ENCODE measurements around the gene SGMS1.
"Not testable (repeated sequence)": the region's sequence is repeated elsewhere in the genome, so short reads cannot be mapped to it uniquely, and the experiment has no call there.

The SGMS1 gene

GRCh38 chr10:50375745-50376144 lies 248.0 kb downstream of the SGMS1 start:
- H3K27ac Mint-ChIP-seq = no peak overlapping the region
- H3K27me3 Mint-ChIP-seq = no peaks in the 10 kb centered on the region
- peaks cover 9% of the 10 kb centered on the region for H3K9me3 Mint-ChIP-seq
- intact Hi-C loops (cut with micrococcal nuclease) = no loop called here
- H3K4me3 Mint-ChIP-seq = no peak overlapping the region
- peaks cover 37% of the 10 kb centered on the region for H3K4me1 Mint-ChIP-seq (ENCODE audit: low read depth)
- peaks cover 18% of the 10 kb centered on the region for H3K36me3 Mint-ChIP-seq (ENCODE audit: low read depth)

- Mint-ChIP-seq H3K27me3 (no peaks in the 10 kb centered on the region), H3K9me3 (peaks cover 9% of the 10 kb centered on the region), H3K4me1 (ENCODE audit: low read depth) (peaks cover 30% of the 10 kb centered on the region), H3K36me3 (ENCODE audit: low read depth) (peaks cover 18% of the 10 kb centered on the region), H3K4me3 (no peak overlapping the region), H3K27ac (no peak overlapping the region)
- intact Hi-C loops (cut with micrococcal nuclease) = no loop called here
These were observed 248.7 kb downstream of the SGMS1 start for GRCh38 chr10:50375051-50375452.

GRCh38 chr10:50373821-50374501 lies 249.8 kb downstream of the SGMS1 start:
- H3K9me3 Mint-ChIP-seq = peaks cover 9% of the 10 kb centered on the region
- H3K27ac Mint-ChIP-seq = no peak overlapping the region
- intact Hi-C loops (cut with micrococcal nuclease) = no loop called here
- H3K36me3 Mint-ChIP-seq (ENCODE audit: low read depth) = peaks cover 18% of the 10 kb centered on the region
- no peaks in the 10 kb centered on the region for H3K27me3 Mint-ChIP-seq
- peaks cover 23% of the 10 kb centered on the region for H3K4me1 Mint-ChIP-seq (ENCODE audit: low read depth)
- H3K4me3 Mint-ChIP-seq = no peak overlapping the region

GRCh38 chr10:50369931-50370330 lies 253.8 kb downstream of the SGMS1 start:
- intact Hi-C loops (cut with micrococcal nuclease) = no loop called here

GRCh38 chr10:50367732-50368131 lies 256.0 kb downstream of the SGMS1 start:
- H3K27ac Mint-ChIP-seq = no peak overlapping the region
- H3K27me3 Mint-ChIP-seq = no peaks in the 10 kb centered on the region
- peaks cover 26% of the 10 kb centered on the region for H3K4me1 Mint-ChIP-seq (ENCODE audit: low read depth)
- no peaks in the 10 kb centered on the region for H3K9me3 Mint-ChIP-seq
- H3K4me3 Mint-ChIP-seq = no peak overlapping the region
- H3K36me3 Mint-ChIP-seq (ENCODE audit: low read depth) = peaks cover 15% of the 10 kb centered on the region
- intact Hi-C loops (cut with micrococcal nuclease) = no loop called here

More at GRCh38 chr10:50369931-50370330, 253.8 kb downstream of the SGMS1 start:
- Mint-ChIP-seq H3K4me3 (no peak overlapping the region), H3K9me3 (no peaks in the 10 kb centered on the region), H3K4me1 (ENCODE audit: low read depth) (peaks cover 8% of the 10 kb centered on the region), H3K27me3 (no peaks in the 10 kb centered on the region), H3K27ac (no peak overlapping the region), H3K36me3 (ENCODE audit: low read depth) (peaks cover 15% of the 10 kb centered on the region)

GRCh38 chr10:50366421-50366820 lies 257.3 kb downstream of the SGMS1 start:
- H3K4me1 Mint-ChIP-seq (ENCODE audit: low read depth) = peaks cover 35% of the 10 kb centered on the region
- H3K27ac Mint-ChIP-seq; H3K27me3 Mint-ChIP-seq; H3K9me3 Mint-ChIP-seq; H3K4me3 Mint-ChIP-seq; intact Hi-C loops (cut with micrococcal nuclease): not testable (repeated sequence)
- peaks cover 15% of the 10 kb centered on the region for H3K36me3 Mint-ChIP-seq (ENCODE audit: low read depth)

- H3K36me3 Mint-ChIP-seq (ENCODE audit: low read depth) = peaks cover 15% of the 10 kb centered on the region
- H3K27ac Mint-ChIP-seq; H3K9me3 Mint-ChIP-seq; H3K27me3 Mint-ChIP-seq; H3K4me3 Mint-ChIP-seq; intact Hi-C loops (cut with micrococcal nuclease): not testable (repeated sequence)
- H3K4me1 Mint-ChIP-seq (ENCODE audit: low read depth) = peaks cover 41% of the 10 kb centered on the region
These were observed 259.0 kb downstream of the SGMS1 start for GRCh38 chr10:50364730-50365129.

- intact Hi-C loops (cut with micrococcal nuclease) = no loop called here
- H3K36me3 Mint-ChIP-seq (ENCODE audit: low read depth) = peaks cover 15% of the 10 kb centered on the region
- H3K4me1 Mint-ChIP-seq (ENCODE audit: low read depth) = peaks cover 46% of the 10 kb centered on the region
- no peaks in the 10 kb centered on the region for H3K27me3 Mint-ChIP-seq
- H3K27ac Mint-ChIP-seq = peak overlapping the region; percentile 33
- H3K9me3 Mint-ChIP-seq = no peaks in the 10 kb centered on the region
- no peak overlapping the region for H3K4me3 Mint-ChIP-seq
These were observed 261.1 kb downstream of the SGMS1 start for GRCh38 chr10:50362547-50363125.

- Mint-ChIP-seq H3K36me3 (ENCODE audit: low read depth) (peaks cover 15% of the 10 kb centered on the region), H3K9me3 (no peaks in the 10 kb centered on the region), H3K27ac (no peak overlapping the region), H3K4me1 (ENCODE audit: low read depth) (peaks cover 46% of the 10 kb centered on the region), H3K4me3 (no peak overlapping the region), H3K27me3 (no peaks in the 10 kb centered on the region)
- intact Hi-C loops (cut with micrococcal nuclease) = no loop called here
These were observed 261.8 kb downstream of the SGMS1 start for GRCh38 chr10:50361946-50362345.

GRCh38 chr10:50360077-50360850 lies 263.5 kb downstream of the SGMS1 start:
- H3K4me1 Mint-ChIP-seq (ENCODE audit: low read depth) = peaks cover 46% of the 10 kb centered on the region
- intact Hi-C loops (cut with micrococcal nuclease) = no loop called here
- H3K9me3 Mint-ChIP-seq = peaks cover 10% of the 10 kb centered on the region
- H3K27me3 Mint-ChIP-seq = no peaks in the 10 kb centered on the region
- no peak overlapping the region for H3K27ac Mint-ChIP-seq
- H3K4me3 Mint-ChIP-seq = no peak overlapping the region
- H3K36me3 Mint-ChIP-seq (ENCODE audit: low read depth) = peaks cover 10% of the 10 kb centered on the region

GRCh38 chr10:50358925-50359687 lies 264.6 kb downstream of the SGMS1 start:
- Mint-ChIP-seq H3K27me3 (no peaks in the 10 kb centered on the region), H3K36me3 (ENCODE audit: low read depth) (peaks cover 13% of the 10 kb centered on the region), H3K4me3 (no peak overlapping the region), H3K27ac (no peak overlapping the region), H3K9me3 (peaks cover 15% of the 10 kb centered on the region), H3K4me1 (ENCODE audit: low read depth) (peaks cover 42% of the 10 kb centered on the region)
- intact Hi-C loops (cut with micrococcal nuclease) = no loop called here

GRCh38 chr10:50358411-50358810 lies 265.3 kb downstream of the SGMS1 start:
- intact Hi-C loops (cut with micrococcal nuclease) = no loop called here
- Mint-ChIP-seq H3K4me1 (ENCODE audit: low read depth) (peaks cover 35% of the 10 kb centered on the region), H3K4me3 (no peak overlapping the region), H3K27me3 (no peaks in the 10 kb centered on the region), H3K27ac (no peak overlapping the region), H3K9me3 (peaks cover 15% of the 10 kb centered on the region), H3K36me3 (ENCODE audit: low read depth) (peaks cover 13% of the 10 kb centered on the region)

- peaks cover 17% of the 10 kb centered on the region for H3K4me1 Mint-ChIP-seq (ENCODE audit: low read depth)
- H3K4me3 Mint-ChIP-seq; H3K27me3 Mint-ChIP-seq; H3K27ac Mint-ChIP-seq; intact Hi-C loops (cut with micrococcal nuclease): not testable (repeated sequence)
- H3K36me3 Mint-ChIP-seq (ENCODE audit: low read depth) = peaks cover 17% of the 10 kb centered on the region
- H3K9me3 Mint-ChIP-seq = peaks cover 20% of the 10 kb centered on the region
These were observed 267.3 kb downstream of the SGMS1 start for GRCh38 chr10:50356481-50356832.
